HUES6 (cell line): ENCODE data around the gene LTBP1.

ENCODE experiments used
- H3K27ac ChIP-seq: 2 replicates; pipeline ENCODE4 v1.7.0; 2013; ENCODE audit warnings: low read depth, mild to moderate bottlenecking, low read length, inconsistent platforms
- H3K27me3 ChIP-seq: 2 replicates; pipeline ENCODE4 v1.6.1; 2013; ENCODE audit warnings: low read length; ENCODE audit not compliant: control insufficient read depth, insufficient read depth
- H3K36me3 ChIP-seq: 2 replicates; pipeline ENCODE4 v1.6.1; 2013; ENCODE audit warnings: low read length; ENCODE audit not compliant: control insufficient read depth, insufficient read depth
- H3K4me1 ChIP-seq: 2 replicates; pipeline ENCODE4 v1.6.1; 2013; ENCODE audit warnings: low read length; ENCODE audit not compliant: control insufficient read depth, insufficient read depth
- H3K4me3 ChIP-seq: 2 replicates; pipeline ENCODE4 v1.5.1; 2013; ENCODE audit warnings: low read depth, low read length
- H3K9ac ChIP-seq: one replicate; pipeline ENCODE4 v1.6.1; 2013; ENCODE audit warnings: mild to moderate bottlenecking, low read length
- H3K9me3 ChIP-seq: 2 replicates; pipeline ENCODE4 v1.6.1; 2013; ENCODE audit warnings: low read depth, low read length; ENCODE audit not compliant: control insufficient read depth, insufficient read depth

LTBP1 gene

GRCh38 chr2:33448220-33448899 is 501.6 kb downstream of the LTBP1 start:
- Histone ChIP-seq H3K9ac (no peak overlapping the region), H3K4me1 (no peaks in the 10 kb centered on the region), H3K27ac (no peak overlapping the region), H3K27me3 (no peaks in the 10 kb centered on the region), H3K9me3 (0 out of 2 replicates have a peak, but pooled peaks cover 3% of the 10 kb centered on the region), H3K36me3 (no peaks in the 10 kb centered on the region), H3K4me3 (no peak overlapping the region)
